ENCODE measurements around the gene ZNF524. TPM values are rescaled to one million over a fixed set of nuclear protein-coding genes. Genes with fewer than 3 reads are reported as not detected.
"Not testable (repeated sequence)": the region's sequence is repeated elsewhere in the genome, so short reads cannot be mapped to it uniquely, and the experiment has no call there.

The ZNF524 gene, protein sequence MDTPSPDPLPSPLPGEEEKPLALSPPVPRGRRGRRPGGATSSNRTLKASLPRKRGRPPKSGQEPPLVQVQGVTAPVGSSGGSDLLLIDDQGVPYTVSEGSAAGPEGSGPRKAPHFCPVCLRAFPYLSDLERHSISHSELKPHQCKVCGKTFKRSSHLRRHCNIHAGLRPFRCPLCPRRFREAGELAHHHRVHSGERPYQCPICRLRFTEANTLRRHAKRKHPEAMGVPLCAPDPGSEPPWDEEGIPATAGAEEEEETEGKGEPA
- total RNA-seq (2014; rRNA removed; shearing (Covaris generic)), result 11.7 and 14.7 TPM in 2 replicates

DNA sequence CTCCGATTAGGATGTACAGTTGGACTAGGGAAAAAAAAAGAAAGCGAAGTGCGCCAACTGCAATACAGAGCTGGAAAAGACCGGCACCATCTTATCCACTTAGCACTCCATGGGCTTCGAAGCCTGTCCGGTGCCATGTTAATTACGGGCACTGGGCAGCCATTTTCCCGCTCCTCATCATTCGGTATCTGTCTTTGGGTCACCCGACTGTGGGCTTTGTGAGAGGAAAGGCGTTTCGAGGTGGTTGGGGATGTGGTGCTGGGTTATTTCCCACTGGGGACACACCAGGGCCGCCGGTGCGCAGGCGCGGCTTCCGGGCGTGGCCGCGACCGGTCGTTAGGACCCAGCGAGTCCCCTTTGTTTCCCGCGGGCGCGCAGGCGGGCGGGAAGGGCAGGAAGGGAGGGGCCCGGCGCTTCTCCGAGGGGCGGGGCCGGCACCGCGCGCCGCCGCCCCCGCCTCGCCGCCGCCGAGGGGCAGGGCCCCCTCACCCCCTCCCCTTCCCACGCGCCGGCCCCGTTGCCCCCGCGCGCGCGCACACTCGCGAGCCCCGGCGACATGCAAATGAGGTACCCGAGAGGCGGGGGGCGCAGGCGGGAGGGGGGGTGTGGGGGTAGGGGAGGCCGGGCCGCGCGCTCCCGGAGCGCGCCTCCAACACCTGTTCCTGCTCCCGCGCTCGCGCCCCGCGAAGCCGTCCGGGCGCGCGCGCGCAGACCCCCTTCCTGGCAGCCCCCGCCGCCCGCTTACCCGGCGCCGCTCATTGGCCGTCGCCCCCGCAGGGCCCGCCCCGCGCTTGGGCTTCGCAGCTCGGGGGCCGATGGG, at the start of gene ZNF524:
ZNF524 (plus strand) TSS at position 447 of the 820 bp plus-strand sequence. CDS start 1,825 bp downstream, outside the sequence.
- DNase-seq (ENCODE audit: low read depth), result peak; percentile 88

DNA sequence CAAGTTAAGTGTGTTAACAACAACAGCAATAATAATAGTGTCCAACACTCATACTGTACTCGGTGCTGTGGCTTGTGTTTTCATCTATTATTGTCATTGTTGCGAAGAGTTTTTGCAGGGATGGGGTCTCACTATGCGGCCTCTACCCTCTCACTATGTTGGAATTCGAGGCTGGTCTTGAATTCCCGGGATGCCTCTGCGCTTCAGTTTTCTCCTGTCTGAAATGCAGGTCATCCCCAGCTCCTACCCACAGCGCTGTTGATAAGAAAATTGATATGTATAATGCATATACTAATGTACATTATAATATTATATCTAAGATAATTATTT, 49.8 kb upstream of the ZNF524 start:
- DNase-seq (ENCODE audit: low read depth), result no peak

DNA sequence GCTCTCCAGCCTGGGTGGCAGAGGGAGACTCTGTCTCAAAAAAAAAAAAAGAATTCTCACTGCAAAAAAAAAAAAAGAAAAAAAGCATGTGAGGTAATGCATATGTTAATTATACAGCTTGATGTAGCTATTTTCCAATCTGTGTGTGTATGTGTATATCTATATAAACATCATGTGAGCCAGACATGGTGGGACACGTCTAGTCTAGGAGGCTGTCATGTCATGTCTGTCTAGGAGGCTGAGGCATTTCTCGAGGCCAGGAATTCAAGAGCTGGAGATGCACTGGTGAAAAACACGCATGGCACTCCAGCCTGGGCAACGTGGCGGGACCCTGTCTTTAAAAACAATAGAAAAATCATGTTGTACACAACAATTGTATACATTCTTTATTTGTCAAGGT, 47.9 kb upstream of the ZNF524 start:
- no peak for DNase-seq (ENCODE audit: low read depth)

DNA sequence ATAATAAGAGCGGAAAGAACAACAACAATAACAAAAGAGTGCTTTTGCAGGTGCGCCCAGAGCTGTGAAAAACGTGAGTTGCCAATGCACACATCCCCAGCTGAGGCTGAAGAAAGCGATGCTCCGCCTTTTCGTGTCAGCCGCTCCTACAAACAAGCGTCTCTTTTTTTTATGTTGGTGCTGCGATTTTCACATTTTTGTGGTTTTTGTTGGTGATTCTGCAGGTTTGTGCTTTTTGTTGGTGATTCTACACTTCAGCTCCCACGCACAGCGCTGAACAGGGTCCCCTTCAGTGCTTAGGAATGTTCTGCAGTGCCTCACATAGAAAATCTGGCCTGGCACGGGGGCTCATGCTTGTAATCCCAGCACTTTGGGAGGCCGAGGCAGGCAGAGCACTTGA, 47.5 kb upstream of the ZNF524 start:
- DNase-seq (ENCODE audit: low read depth), result peak; percentile 66

DNA sequence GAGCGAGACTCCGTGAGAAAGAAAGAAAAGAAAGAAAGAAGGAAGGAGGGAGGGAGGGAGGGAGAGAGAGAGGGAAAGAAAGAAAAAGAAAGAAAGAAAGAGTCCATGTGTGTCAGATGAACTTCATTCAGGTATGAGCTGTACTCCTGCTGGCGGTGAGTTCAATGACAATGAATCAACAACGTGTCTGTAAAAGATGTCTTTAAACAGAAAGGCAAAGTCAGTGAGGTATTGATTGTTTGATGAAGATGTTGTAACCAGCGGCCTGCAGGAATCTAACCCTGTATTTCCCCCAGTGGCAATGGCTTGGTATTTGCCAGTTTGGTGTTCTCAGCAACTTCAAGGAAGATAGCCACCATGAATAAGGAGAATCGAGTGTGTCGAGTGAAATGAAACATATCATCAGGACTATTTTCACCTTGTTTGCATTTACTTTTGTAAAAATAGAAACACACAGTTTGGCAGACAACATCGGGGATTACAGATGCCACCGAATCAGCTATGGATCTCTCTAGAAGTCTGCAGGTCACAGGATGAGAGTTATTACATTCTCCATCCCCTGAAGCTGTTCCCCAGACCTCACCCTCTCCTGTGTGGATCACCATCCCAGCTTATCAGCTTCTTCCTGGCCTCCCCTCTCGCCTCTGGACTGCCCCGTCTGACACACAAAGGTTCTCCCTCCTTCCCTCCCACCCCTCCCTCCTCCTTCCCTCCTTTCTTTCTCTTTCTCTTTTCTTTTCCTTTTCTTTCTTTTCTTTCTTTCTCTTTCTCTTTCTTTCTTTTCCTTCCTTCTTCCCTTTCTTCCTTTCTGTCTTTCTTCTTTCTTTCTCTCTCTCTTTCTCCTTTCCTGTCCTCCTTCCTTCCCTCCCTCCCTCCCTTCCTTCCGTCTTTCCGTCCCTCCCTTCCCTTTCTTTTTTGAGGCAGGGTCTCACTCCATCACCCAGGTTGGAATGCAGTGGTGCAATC, 46.6 kb upstream of the ZNF524 start:
- DNase-seq (ENCODE audit: low read depth), result no peak

DNA sequence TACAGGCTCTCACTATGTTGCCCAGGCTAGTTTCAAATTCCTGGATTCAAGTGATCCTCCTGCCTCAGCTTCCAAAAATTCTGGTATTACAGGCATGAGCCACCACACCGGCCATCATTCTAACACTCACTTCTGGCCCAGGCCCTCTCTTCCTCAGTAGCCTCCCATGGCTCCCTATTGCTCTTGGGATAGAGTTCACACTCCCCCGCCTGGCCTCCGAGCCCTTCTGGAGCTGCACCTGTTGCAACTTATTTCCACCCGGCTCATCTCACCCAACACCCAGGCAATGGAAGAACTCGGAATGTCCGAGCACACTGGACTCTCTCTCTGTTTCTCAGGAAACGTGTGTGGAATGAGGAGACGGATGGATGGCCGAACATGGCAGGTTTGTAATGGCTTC, 45.8 kb upstream of the ZNF524 start:
- DNase-seq (ENCODE audit: low read depth), result no peak

DNA sequence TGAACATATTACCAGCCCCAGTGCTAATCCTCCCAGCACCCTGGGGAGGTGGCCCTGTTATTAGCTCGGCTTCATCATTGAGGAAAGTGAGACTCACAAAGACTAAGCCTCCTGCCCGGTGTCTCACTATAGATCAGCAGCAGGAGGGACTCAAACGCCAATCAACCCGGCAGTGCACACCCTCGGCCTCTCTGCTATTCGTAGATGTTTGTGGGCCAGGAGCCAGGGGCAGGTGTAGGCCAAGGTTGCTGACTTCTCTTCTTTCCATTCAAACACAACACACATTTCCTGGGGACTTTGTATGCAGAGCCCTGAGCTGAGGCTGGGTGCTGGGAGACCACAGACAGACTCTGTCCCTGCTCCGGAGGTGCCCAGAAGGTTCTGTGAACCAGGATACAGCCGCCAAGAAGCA, 45.3 kb upstream of the ZNF524 start:
- DNase-seq (ENCODE audit: low read depth), result no peak

DNA sequence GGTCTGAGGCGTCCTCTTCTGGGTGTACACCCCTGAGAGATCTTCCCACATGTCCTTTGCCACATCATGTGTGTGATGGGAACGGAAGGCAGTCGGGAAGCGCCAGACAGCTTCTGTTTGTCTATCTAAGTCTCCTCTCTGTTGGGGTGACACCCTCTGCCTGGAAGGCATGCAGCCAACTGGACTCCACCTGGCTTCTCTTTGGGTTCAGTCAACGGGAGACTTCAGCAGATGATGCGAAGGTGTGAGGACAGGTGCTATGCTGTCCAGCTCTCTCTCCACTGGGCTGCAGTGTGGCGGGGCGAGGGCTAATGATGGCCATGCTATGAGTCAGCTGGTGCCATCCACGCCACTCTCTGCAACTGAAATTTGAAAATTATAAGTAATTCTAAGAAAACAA, 40.4 kb upstream of the ZNF524 start:
- DNase-seq (ENCODE audit: low read depth), result no peak

DNA sequence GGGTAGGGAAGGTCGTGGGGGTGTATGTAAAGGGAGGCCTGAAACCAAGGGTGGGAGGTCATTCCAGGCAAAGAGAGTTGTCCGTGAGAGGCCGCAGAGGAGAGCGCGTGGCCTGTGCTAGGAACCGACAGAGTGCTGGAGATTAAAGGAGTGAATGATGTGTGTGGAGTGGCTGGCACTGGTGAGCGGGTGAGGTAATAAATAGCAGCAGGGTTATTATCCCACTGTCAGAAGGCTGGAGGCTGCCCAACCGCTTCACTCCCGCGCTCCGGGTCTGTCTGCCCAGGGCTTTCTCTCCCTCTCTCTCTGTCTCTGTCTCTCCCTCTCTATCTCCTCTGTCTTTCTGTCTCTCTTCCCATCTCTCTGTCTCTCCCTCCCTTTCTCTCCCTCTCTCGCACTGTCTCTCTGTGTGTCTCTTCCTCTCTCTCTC, 36.8 kb upstream of the ZNF524 start:
- DNase-seq (ENCODE audit: low read depth), result no peak

DNA sequence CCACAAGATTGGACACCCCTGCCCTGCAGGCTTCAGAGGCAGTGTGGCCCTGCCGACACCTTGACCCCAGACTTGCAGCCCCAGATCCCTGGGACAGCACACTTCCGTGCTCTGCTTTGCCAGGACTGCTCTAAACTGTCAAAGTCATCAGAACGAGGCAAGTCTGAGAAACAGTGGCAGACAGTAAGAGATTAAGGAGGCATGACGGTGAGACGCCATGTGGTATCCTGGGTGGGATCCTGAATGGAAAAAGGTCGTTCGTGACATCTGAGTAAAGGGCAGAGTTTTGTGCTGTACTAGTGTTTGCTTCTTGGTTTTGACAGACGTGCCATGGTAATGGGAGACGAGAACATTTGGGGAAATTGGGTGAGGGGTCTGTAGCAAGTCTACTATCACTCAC, 33.3 kb upstream of the ZNF524 start:
- no peak for DNase-seq (ENCODE audit: low read depth)

DNA sequence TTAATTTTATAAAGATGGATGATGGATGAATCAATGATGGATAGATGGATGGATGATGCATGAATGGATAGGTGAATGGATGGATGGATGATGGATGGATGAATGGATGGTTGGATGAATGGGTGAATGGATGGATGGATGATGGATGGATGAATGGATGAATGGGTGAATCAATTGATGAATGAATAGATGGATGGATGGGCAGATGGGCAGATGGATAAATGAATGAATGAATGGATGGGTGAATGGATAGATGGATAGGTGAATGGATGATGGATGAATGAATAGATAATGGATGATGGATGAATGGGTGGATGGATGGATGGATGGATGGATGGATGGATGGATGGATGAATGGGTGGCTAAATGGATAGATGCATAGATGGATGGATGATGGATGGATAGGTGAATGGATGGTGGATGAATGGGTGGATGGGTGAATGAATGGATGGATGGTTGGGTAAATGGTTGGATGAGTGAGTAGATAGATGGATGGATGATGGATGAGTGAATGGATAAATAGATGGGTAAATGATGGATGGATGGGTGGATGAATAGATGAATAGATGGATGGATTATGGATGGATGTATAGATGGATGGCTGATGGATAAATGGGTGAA, 32.3 kb upstream of the ZNF524 start:
- DNase-seq (ENCODE audit: low read depth), result no peak

DNA sequence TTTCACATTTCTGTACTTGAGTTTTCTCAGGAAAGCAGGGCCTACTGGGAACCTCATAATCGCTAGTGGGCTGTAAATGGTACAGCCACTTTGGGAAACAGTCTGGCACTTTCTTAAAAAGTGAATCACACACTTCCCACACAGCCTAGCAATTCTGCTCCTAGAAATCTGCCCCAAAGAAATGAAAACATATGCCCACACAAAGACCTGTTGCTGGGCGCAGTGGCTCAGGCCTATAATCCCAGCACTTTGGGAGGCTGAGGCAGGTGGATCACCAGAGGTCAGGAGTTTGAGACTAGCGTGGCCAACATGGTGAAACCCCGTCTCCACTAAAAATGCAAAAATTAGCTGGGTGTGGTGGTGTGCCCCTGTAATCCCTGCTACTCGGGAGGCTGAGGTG, 30.6 kb upstream of the ZNF524 start:
- not testable (repeated sequence) for DNase-seq (ENCODE audit: low read depth)

DNA sequence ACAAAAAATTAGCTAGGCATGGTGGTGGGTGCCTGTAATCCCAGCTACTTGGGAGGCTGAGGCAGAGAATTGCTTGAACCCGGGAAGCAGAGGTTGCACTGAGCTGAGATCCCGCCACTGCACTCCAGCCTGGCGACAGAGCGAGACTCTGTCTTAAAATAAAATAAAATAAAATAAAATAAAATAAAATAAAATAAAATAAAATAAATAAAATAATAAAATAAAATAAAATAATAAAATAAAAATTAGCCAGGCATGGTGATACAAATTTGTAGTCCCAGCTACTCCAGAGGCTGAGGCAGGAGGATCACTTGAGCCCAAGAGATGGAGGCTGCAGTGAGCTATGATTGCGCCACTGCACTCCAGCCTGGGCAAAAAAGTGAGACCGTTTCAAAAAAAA, 26.2 kb upstream of the ZNF524 start:
- DNase-seq (ENCODE audit: low read depth), result not testable (repeated sequence)

DNA sequence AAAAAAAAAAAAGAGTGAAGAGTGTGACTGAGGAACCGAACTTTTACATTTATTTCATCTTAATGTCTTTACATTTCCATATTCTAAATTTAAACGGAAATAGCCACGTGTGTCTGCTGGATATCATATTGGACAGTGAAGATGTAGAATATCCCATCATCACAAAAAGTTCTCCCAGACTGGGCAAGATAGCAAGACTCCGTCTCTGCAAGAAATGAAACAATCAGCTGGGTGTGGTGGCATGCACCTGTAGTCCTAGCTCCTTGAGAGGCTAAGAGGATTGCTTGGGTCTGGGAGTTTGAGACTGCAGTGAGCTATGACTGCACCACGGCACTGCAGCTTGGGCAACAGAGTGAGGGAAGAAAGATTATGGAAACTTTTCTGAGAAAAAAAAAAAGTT, 23.3 kb upstream of the ZNF524 start:
- no peak for DNase-seq (ENCODE audit: low read depth)

DNA sequence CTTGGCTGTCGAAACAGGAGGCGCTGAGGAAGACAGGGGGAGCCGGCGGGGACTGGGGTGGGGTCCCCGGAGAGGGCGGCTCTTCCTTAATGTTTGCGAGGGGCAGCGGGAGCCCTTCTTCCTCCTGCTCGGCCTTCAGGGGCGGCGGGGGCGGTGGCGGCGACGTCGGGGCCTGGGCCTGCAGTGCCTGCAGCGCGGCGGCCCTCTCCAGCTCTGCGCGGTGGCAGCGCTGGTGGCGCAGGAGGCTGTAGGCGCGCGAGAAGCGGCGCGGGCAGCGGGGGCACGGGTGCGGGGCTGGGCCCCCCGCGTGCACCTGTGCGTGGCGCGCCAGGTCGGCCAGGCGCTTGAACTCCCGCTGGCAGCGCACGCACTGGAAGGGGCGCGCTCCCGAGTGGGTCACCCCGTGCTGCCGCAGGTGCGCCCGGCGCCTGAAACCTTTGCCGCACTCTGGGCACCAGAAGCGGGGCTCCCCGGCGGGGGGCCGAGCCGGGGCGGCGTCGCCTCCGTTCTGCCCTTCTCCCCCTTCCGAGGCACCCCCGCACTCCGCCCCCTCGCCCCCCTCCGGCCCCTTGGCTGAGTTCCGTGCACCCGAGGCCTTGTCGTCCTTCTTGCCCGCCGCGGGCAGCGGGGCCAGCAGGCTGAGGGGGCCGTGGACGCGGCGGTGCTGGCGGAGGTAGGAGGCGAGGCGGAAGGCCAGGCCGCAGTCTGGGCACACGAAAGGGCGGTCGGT, 21.9 kb upstream of the ZNF524 start:
- no peak for DNase-seq (ENCODE audit: low read depth)

DNA sequence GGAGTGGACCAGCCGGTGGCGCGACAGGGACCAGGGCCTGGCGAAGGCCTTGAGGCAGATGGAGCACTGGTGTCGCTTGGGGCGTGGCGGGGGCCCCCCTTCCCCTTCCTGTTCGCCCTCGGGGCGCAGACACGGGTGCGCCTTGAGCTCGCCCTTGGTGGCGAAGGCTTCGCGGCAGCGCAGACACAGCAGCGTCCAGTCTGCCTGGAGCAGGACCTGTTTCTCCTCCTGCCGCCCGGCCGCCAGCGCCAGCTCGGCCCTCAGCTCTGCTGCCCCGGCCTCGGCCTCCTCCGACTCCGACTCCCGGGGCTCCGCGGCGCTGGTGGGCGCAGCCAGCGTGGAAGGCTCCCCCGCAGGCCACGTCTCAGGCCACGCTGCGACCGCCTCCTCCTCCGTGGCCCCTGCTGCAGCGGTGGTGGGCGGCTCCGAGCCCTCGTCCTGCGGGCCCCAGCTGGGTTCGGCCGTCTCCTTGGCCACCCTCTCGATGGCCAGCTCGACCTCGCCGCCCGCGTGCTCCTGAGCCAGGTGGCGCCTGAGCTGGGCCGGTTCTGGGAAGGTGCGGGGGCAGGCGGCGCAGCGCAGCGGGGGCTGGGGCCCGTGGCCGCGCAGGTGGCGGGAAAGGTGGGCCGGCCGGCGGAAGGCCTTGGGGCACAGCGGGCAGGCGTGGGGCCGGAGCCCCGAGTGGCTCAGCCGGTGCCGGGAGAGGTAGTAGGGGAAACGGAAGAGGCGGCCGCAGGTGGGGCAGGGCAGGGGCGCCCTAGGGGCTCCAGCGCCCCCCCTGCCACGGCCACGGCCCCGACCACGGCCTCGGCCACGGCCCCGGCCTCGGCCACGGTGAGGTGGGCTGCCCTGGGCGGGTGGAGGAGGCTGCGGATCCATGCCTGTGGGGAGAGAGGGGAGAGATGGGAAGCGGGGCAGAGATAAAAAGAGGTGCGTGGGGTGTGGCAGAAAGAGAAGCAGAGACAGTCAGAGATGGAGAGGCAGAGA, 21.0 kb upstream of the ZNF524 start:
- no peak for DNase-seq (ENCODE audit: low read depth)

DNA sequence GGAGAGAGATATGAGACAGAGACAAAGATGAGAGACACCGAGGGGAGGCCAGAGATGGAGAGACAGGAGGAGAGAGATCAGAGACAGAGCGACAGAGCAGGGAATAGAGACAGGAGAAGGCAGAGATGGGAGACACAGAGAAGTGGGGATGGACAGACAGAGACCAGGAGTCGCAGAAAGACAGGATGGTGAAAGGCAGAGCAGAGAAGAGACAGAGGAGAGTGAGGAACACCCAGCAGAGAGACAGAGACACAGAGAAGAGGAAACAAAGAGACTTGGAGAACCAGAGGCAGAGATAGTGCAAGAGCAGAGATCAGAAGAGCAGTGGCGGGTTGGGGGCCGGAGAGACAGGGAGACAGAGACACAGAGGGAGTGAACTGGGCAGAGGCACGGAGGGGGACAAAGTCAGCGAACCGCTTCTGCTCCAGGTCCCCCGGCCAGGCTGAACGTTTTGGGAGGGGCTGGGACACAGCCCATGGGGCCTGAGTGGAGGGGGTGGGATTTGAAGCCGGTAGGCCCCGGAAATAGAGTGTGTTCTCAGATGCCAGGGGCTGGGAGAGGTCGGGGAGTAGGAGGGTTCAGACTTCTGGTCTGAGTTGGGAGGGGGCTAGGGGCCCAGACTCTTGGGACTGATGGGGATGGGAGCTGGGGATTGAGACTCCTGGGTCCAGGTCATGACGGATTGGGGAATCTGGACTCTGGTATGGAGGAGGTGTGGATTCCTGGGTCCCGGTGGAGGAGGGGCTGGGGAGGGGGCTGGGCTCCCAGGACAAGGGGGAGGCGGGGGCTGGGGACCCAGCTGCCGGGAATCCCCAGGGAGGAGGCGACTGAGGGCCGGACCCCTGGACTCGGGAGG, 20.1 kb upstream of the ZNF524 start:
- no peak for DNase-seq (ENCODE audit: low read depth)

DNA sequence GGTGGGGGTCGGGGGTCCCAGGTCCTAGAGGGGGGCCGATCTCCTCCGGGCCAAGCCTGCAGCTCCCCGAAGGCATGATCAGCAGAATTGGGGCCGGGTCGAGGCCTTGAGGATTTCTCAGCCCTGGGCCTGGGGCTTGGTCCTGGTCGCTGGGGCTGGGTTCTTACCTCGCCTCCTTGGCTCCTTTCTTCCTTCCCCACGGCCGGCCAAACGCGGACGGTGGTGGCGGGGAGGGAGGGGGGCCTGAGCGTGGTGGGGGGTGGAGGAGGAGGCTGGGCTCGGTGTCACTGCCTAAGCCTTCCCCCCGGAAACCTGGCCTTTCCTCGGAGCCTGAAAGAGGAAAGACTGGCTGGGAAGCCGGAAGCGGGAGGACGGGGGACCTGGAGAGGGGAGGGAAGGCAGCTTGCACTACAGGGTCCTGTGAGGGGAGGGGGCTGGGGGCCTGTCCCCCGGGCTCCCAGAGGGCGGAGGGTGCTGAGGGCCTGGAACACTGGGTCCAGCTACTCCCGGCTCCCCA, 19.4 kb upstream of the ZNF524 start, which contains the start of gene ZNF579:
ZNF579 (minus strand) TSS at position 221 of the 517 bp plus-strand sequence. CDS start 1,209 bp downstream, outside the sequence.
- DNase-seq (ENCODE audit: low read depth), result peak; percentile 83
